Right lobe of liver (tissue), 6 donors: ENCODE data around the gene ADGRG2. TPM values are rescaled to one million over a fixed set of nuclear protein-coding genes. Genes with fewer than 3 reads are reported as not detected.

Experiments
- ATAC-seq, 4 donors: fragments of 200-7000 bp; cut with Tn5 transposase; one replicate each; pipeline ENCODE4 v1.9.1; 2020; ENCODE audit warnings: mild to moderate bottlenecking in 4 of 4, moderate library complexity in 4 of 4
- DNase-seq, 3 donors: peaks; one replicate each; pipeline ENCODE4 v3.0.0-alpha.2; 2020
- H3K27ac ChIP-seq, 3 donors: fragments of 200-600 bp; one replicate each; pipeline ENCODE4 v1.8.0; 2022
- H3K27me3 ChIP-seq, 2 donors: fragments of 200-600 bp; one replicate each; pipeline ENCODE4 v1.8.0; 2022
- H3K36me3 ChIP-seq, 4 donors: fragments of 200-600 bp; sonication (generic) in 1 of 4; one replicate each; pipeline versions ENCODE4 v1.5.1 to v1.8.0; 2017 to 2022; ENCODE audit warnings: control low read depth in 1 of 4
- H3K4me1 ChIP-seq, 4 donors: fragments of 200-600 bp; sonication (generic) in 1 of 4; one replicate each; pipeline versions ENCODE4 v1.5.1 to v1.8.0; 2017 to 2022; ENCODE audit warnings: control low read depth in 1 of 4
- H3K4me3 ChIP-seq, 3 donors: fragments of 200-600 bp; one replicate each; pipeline ENCODE4 v1.8.0; 2022
- H3K9me3 ChIP-seq, 4 donors: fragments of 200-600 bp; sonication (generic) in 1 of 4; one replicate each; pipeline versions ENCODE4 v1.5.1 to v1.8.0; 2017 to 2022; ENCODE audit warnings: control low read depth in 1 of 4
- POLR2A ChIP-seq: fragments of 450-650 bp; IDR thresholded peaks from one replicate; pipeline ENCODE4 v1.6.1; 2017; ENCODE audit warnings: antibody characterized with exemption, mild to moderate bottlenecking
- WGBS: methylation state at CpG from one replicate; pipeline ENCODE4 v1.1.6; 2018; ENCODE audit warnings: low coverage, low lambda C conversion rate; ENCODE audit not compliant: insufficient coverage; ENCODE audit errors: missing lambda C conversion rate; 5-methylcytosine and 5-hydroxymethylcytosine counted together
- intact Hi-C, 2 donors: fragments of 100-400 bp; cut with DNase I; formaldehyde crosslinking; loops; one replicate each; pipeline versions ENCODE4 v1.11.2 to v1.14.1; 2022
- total RNA-seq, 6 experiments: library from RNA; depleted of rRNA in 2 of 6; stranded (reverse); fragments of >200 nt in 2 of 6; fragmentation: NEBNext Ultra II Directional in 3 of 6; extraction: Animal tissue kit (Norgen Biotek cat#: 25700) in 3 of 6; gene quantifications; one replicate each; pipeline versions ENCODE4 v1.1.0 to v1.2.4, GENCODE V29; 2016 to 2023
- TF ChIP-seq, protein P1 (sequence below), 4 donors: fragments of 200-600 bp in 3 of 4; fragments of 450-650 bp in 1 of 4; IDR thresholded peaks; one replicate each; pipeline versions ENCODE4 v1.5.1 to v1.8.0; 2016 to 2022; ENCODE audit warnings: antibody characterized with exemption in 4 of 4, mild to moderate bottlenecking in 2 of 4
- donor health status: DM: no; HTN: yes; CAD: no.
- donor health status: DM: no; HTN: no; CAD: no.
- donor health status: DM: no; HTN: no; CAD: no.
- donor health status: DM: no; HTN: yes; CAD: no.
- donor health status: DM: no; HTN: yes; CAD: no.

ADGRG2 gene
- total RNA-seq, 6 experiments from 2014 or later, result 0.53 to 3.5 (median 2.1) TPM

GRCh38 chrX:19086102-19086772 lies 36.0 kb downstream of the ADGRG2 start:
- peak in 2 of 3 donors; percentile 39 to 49 for DNase-seq
- WGBS, result 60% methylated on average over 6 of the region's 8 CpGs

DNA sequence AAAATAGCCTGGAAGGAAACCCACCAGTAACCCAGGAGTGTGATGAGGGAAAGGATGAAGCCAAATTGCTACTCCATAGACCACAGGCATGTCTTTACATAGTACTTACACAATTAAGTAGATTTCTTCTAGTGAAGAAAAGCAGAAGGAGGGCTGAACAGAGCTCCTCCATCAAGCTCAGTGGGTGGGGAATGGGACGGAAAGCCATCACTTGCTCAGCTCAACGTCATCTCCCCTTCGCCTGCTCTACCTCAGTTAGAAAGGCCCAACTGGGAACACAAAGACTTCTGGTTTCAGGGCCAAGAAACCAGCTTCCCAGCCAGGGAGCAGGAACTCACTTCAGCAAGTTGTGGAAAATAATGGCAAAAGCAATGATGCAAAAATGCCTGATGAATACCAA lies 36.6 kb downstream of the ADGRG2 start:
- WGBS, result no CpG with 5 or more reads among the region's 3 CpGs
- no peak for DNase-seq
- Histone ChIP-seq H3K27ac (no peak overlapping the region), H3K27me3 (no peaks in the 10 kb centered on the region), H3K9me3 (no peaks in the 10 kb centered on the region), H3K36me3 (no peaks in the 10 kb centered on the region), H3K4me3 (no peak overlapping the region), H3K4me1 (no peaks in the 10 kb centered on the region)
- intact Hi-C loops, result no loop called here
- ATAC-seq, result no peak
- TF ChIP-seq, protein P1, sequence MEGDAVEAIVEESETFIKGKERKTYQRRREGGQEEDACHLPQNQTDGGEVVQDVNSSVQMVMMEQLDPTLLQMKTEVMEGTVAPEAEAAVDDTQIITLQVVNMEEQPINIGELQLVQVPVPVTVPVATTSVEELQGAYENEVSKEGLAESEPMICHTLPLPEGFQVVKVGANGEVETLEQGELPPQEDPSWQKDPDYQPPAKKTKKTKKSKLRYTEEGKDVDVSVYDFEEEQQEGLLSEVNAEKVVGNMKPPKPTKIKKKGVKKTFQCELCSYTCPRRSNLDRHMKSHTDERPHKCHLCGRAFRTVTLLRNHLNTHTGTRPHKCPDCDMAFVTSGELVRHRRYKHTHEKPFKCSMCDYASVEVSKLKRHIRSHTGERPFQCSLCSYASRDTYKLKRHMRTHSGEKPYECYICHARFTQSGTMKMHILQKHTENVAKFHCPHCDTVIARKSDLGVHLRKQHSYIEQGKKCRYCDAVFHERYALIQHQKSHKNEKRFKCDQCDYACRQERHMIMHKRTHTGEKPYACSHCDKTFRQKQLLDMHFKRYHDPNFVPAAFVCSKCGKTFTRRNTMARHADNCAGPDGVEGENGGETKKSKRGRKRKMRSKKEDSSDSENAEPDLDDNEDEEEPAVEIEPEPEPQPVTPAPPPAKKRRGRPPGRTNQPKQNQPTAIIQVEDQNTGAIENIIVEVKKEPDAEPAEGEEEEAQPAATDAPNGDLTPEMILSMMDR (IDR thresholded peaks at IDR 0.05), result no peak
- no peak for TF ChIP-seq POLR2A

More at GRCh38 chrX:19086102-19086772, 36.0 kb downstream of the ADGRG2 start:
- ATAC-seq, result peak; percentile 56 to 87 (median 74)
- H3K36me3 ChIP-seq, result no peaks in the 10 kb centered on the region
- intact Hi-C loops, result no loop called here
- TF ChIP-seq POLR2A, result no peak
- TF ChIP-seq, protein P1 (IDR thresholded peaks at IDR 0.05), result no peak
- H3K9me3 ChIP-seq, result no peaks in the 10 kb centered on the region
- H3K27ac ChIP-seq, result no peak overlapping the region
- no peaks in the 10 kb centered on the region for H3K4me1 ChIP-seq
- H3K4me3 ChIP-seq, result no peak overlapping the region
- no peaks in the 10 kb centered on the region for H3K27me3 ChIP-seq

DNA sequence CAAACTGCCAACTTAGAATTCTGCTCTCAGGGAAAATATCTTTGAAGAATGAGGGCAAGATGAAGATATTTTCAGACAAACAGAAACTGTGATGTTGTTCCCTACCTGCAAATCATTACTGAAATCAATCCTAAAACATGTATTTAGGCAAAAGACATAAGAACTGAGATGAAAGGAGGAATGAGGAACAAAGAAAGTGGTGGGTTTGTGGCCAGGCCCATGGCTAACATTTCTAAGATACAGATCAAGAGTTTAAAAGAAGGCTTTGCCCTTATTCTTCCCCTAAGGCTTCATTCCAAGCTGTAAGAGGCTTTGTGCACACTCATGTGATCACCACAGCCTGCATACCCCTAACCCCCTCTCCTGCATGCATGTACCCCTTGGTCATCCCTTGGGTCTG lies 46.5 kb downstream of the ADGRG2 start:
- no peak for ATAC-seq

DNA sequence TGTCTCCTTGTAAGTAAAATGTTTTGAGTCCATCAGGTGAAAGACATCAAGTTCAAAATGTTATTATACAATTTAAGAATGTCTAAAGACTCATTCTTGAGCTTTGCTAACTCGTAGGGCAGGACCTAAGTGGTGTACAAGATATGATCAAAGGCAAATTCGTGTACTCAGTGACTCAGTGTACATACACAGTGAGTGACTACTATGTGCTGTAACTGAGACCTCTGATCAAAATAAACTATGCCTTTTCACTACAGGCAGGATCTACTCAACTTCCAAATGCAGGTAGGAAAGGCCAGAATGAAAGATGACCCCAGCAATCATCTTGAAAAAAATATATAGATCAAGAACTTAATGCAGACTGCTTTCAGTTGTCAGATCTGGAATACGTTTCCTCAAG lies 49.9 kb downstream of the ADGRG2 start:
- Histone ChIP-seq H3K4me3 (no peak overlapping the region), H3K27me3 (no peaks in the 10 kb centered on the region), H3K4me1 (no peaks in the 10 kb centered on the region), H3K36me3 (no peaks in the 10 kb centered on the region), H3K9me3 (no peaks in the 10 kb centered on the region), H3K27ac (no peak overlapping the region)
- DNase-seq, result no peak
- intact Hi-C loops, result no loop called here
- no peak for TF ChIP-seq POLR2A
- TF ChIP-seq, protein P1 (IDR thresholded peaks at IDR 0.05), result no peak
- ATAC-seq, result peak in 1 of 4 donors; percentile 54
- WGBS, result 45% methylated on average over 3 of the region's 3 CpGs

More for the DNA sequence above, 46.5 kb downstream of the ADGRG2 start:
- TF ChIP-seq, protein P1 (IDR thresholded peaks at IDR 0.05), result no peak
- TF ChIP-seq POLR2A, result no peak
- DNase-seq, result no peak
- Histone ChIP-seq H3K27me3 (no peaks in the 10 kb centered on the region), H3K9me3 (no peaks in the 10 kb centered on the region), H3K4me1 (no peaks in the 10 kb centered on the region), H3K4me3 (no peak overlapping the region), H3K27ac (no peak overlapping the region), H3K36me3 (no peaks in the 10 kb centered on the region)
- intact Hi-C loops, result no loop called here
